Measurements from ENCODE around the gene ATXN1.

The ATXN1 gene

DNA sequence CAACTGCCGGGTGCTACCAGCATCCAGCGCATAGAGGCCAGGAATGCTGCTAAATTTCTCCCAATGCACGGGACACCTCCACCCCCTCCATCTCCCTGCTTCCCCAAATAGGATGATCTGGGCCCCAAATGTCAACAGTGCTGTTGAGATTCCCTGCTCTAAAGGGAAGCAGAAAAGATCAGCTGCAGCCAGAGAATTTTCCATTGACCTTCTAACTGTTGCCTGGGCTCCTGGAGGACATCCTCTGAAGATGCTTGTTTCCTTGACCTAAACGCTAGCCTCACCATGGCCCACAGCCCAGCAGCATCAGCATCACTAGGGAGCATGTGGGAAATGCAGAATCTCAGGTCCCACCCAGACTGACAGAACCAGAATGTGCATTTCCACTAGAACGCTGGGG lies 361.6 kb downstream of the ATXN1 start:
- H3K9me3 ChIP-seq (ENCODE audit: insufficient read depth, low read length): no peaks in the 10 kb centered on the region
- no peaks in the 10 kb centered on the region for H3K36me3 ChIP-seq (ENCODE audit: low read length)
- H3K27ac ChIP-seq (ENCODE audit: low read depth, low read length): no peak overlapping the region
- H4K20me1 ChIP-seq (ENCODE audit: low read depth, low read length): no peaks in the 10 kb centered on the region
- H3K27me3 ChIP-seq (ENCODE audit: low read length): no peaks in the 10 kb centered on the region
- no peak overlapping the region for H2AFZ ChIP-seq (ENCODE audit: low read depth, low read length, severe bottlenecking)
- H3K9ac ChIP-seq (ENCODE audit: low read length): no peak overlapping the region
- H3K4me3 ChIP-seq (ENCODE audit: insufficient read depth, low read length, poor library complexity, severe bottlenecking): no peak overlapping the region
- no peaks in the 10 kb centered on the region for H3K9me2 ChIP-seq (replicated peaks; ENCODE audit: insufficient read depth, low read length)
- no peak overlapping the region for H3K4me2 ChIP-seq (ENCODE audit: low read depth, low read length, poor library complexity, severe bottlenecking)
- no peaks in the 10 kb centered on the region for H3F3A ChIP-seq (ENCODE audit: insufficient read depth)
- TF ChIP-seq, protein P1, sequence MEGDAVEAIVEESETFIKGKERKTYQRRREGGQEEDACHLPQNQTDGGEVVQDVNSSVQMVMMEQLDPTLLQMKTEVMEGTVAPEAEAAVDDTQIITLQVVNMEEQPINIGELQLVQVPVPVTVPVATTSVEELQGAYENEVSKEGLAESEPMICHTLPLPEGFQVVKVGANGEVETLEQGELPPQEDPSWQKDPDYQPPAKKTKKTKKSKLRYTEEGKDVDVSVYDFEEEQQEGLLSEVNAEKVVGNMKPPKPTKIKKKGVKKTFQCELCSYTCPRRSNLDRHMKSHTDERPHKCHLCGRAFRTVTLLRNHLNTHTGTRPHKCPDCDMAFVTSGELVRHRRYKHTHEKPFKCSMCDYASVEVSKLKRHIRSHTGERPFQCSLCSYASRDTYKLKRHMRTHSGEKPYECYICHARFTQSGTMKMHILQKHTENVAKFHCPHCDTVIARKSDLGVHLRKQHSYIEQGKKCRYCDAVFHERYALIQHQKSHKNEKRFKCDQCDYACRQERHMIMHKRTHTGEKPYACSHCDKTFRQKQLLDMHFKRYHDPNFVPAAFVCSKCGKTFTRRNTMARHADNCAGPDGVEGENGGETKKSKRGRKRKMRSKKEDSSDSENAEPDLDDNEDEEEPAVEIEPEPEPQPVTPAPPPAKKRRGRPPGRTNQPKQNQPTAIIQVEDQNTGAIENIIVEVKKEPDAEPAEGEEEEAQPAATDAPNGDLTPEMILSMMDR (IDR thresholded peaks at IDR 0.05; ENCODE audit: insufficient read depth, low read length, poor library complexity, severe bottlenecking): no peak
- H3K79me2 ChIP-seq (ENCODE audit: insufficient read depth, low read length): no peaks in the 10 kb centered on the region

DNA sequence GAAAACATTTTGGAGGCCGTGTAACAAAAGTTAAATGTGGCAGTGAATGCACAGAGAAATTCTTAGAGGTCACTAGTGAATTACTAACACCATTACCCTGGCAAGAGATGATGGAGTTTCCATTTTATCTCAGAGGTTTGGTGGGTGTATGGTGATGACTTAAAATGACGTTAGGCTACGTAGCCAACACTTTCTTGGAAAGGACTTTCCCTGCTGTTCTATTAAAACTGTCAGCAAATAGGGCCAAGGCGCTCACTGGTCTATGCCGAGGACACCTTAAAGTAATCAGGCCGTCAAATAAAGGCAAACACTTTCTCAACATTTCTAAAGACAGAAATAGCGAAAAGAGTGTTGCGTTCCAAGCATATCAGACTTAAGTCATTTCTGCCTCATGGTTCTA lies 362.1 kb downstream of the ATXN1 start:
- Histone ChIP-seq H3K36me3 (ENCODE audit: low read length) (no peaks in the 10 kb centered on the region), H3K27ac (ENCODE audit: low read depth, low read length) (no peak overlapping the region), H3K4me2 (ENCODE audit: low read depth, low read length, poor library complexity, severe bottlenecking) (no peak overlapping the region), H3K9me3 (ENCODE audit: insufficient read depth, low read length) (no peaks in the 10 kb centered on the region), H4K20me1 (ENCODE audit: low read depth, low read length) (no peaks in the 10 kb centered on the region), H3K4me3 (ENCODE audit: insufficient read depth, low read length, poor library complexity, severe bottlenecking) (no peak overlapping the region), H2AFZ (ENCODE audit: low read depth, low read length, severe bottlenecking) (no peak overlapping the region), H3K9ac (ENCODE audit: low read length) (no peak overlapping the region), H3K79me2 (ENCODE audit: insufficient read depth, low read length) (no peaks in the 10 kb centered on the region), H3F3A (ENCODE audit: insufficient read depth) (no peaks in the 10 kb centered on the region), H3K9me2 (replicated peaks; ENCODE audit: insufficient read depth, low read length) (no peaks in the 10 kb centered on the region), H3K27me3 (ENCODE audit: low read length) (no peaks in the 10 kb centered on the region)
- TF ChIP-seq, protein P1 (IDR thresholded peaks at IDR 0.05; ENCODE audit: insufficient read depth, low read length, poor library complexity, severe bottlenecking): no peak
- TF ChIP-seq EZH2phosphoT487 (conservative IDR thresholded peaks at IDR 0.05; ENCODE audit: low read length): no peak

DNA sequence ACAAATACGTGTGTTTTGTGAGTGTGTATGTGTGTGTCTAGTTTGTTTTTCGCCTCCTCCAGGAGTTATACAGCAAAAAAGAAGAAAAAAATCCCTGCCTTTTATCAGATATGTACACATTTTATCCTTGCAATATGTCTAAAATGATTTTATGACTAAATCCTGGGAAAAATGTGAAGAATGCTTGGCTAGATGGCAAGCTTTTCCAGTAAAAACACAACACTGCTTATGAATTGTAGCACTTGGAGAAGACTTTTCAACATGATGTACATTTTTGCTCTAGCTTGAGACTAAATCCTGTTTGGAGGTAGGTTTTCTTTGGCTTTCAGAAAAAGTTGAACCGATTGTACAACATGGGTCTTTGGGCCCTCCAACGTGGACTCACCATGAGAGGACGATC lies 362.7 kb downstream of the ATXN1 start:
- H3F3A ChIP-seq (ENCODE audit: insufficient read depth): no peaks in the 10 kb centered on the region
- H3K79me2 ChIP-seq (ENCODE audit: insufficient read depth, low read length): no peaks in the 10 kb centered on the region
- no peaks in the 10 kb centered on the region for H3K27me3 ChIP-seq (ENCODE audit: low read length)
- H3K27ac ChIP-seq (ENCODE audit: low read depth, low read length): no peak overlapping the region
- no peaks in the 10 kb centered on the region for H3K36me3 ChIP-seq (ENCODE audit: low read length)
- no peak for TF ChIP-seq EZH2phosphoT487 (conservative IDR thresholded peaks at IDR 0.05; ENCODE audit: low read length)
- TF ChIP-seq, protein P1 (IDR thresholded peaks at IDR 0.05; ENCODE audit: insufficient read depth, low read length, poor library complexity, severe bottlenecking): no peak
- H4K20me1 ChIP-seq (ENCODE audit: low read depth, low read length): no peaks in the 10 kb centered on the region
- H3K9me2 ChIP-seq (replicated peaks; ENCODE audit: insufficient read depth, low read length): no peaks in the 10 kb centered on the region
- no peak overlapping the region for H3K9ac ChIP-seq (ENCODE audit: low read length)
- no peak overlapping the region for H3K4me3 ChIP-seq (ENCODE audit: insufficient read depth, low read length, poor library complexity, severe bottlenecking)
- H2AFZ ChIP-seq (ENCODE audit: low read depth, low read length, severe bottlenecking): no peak overlapping the region
- no peaks in the 10 kb centered on the region for H3K9me3 ChIP-seq (ENCODE audit: insufficient read depth, low read length)
- no peak overlapping the region for H3K4me2 ChIP-seq (ENCODE audit: low read depth, low read length, poor library complexity, severe bottlenecking)

DNA sequence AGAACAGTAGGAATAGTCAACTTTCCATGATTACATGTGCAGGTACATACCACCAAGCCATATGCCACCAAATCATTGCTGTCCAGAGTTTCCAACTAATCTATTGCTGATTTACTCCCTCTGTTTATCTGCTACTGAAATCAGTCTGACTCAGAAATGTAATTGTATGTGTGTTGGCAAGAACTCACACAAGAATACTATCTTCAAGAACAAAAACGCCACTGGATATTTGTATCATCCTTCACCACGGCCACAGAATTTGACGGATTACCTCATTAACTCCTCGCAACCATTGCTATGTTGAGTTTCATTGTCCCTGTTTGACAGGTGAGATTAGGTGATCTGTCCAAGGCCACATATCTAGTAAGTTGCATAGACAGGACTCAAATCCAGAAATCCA lies 363.6 kb downstream of the ATXN1 start:
- Histone ChIP-seq H3K9me2 (replicated peaks; ENCODE audit: insufficient read depth, low read length) (no peaks in the 10 kb centered on the region), H3K9ac (ENCODE audit: low read length) (no peak overlapping the region), H2AFZ (ENCODE audit: low read depth, low read length, severe bottlenecking) (no peak overlapping the region), H3K4me2 (ENCODE audit: low read depth, low read length, poor library complexity, severe bottlenecking) (no peak overlapping the region), H3K9me3 (ENCODE audit: insufficient read depth, low read length) (no peaks in the 10 kb centered on the region), H3K27ac (ENCODE audit: low read depth, low read length) (no peak overlapping the region), H3K36me3 (ENCODE audit: low read length) (no peaks in the 10 kb centered on the region), H3K79me2 (ENCODE audit: insufficient read depth, low read length) (no peaks in the 10 kb centered on the region), H3K27me3 (ENCODE audit: low read length) (no peaks in the 10 kb centered on the region), H3K4me3 (ENCODE audit: insufficient read depth, low read length, poor library complexity, severe bottlenecking) (no peak overlapping the region), H3F3A (ENCODE audit: insufficient read depth) (no peaks in the 10 kb centered on the region), H4K20me1 (ENCODE audit: low read depth, low read length) (no peaks in the 10 kb centered on the region)
- no peak for TF ChIP-seq EZH2phosphoT487 (conservative IDR thresholded peaks at IDR 0.05; ENCODE audit: low read length)
- TF ChIP-seq, protein P1 (IDR thresholded peaks at IDR 0.05; ENCODE audit: insufficient read depth, low read length, poor library complexity, severe bottlenecking): no peak
